SH-SY5Y (cell line): ENCODE results near the gene RASGEF1C.

Experiments used
- GATA2 ChIP-seq: IDR thresholded peaks from 2 replicates; pipeline ENCODE4 v1.6.1; 2011; ENCODE audit warnings: mild to moderate bottlenecking, low read depth, low read length
- GATA3 ChIP-seq: IDR thresholded peaks from 2 replicates; pipeline ENCODE4 v1.6.1; 2011; ENCODE audit warnings: low read depth, mild to moderate bottlenecking, low read length, moderate library complexity

DNA sequence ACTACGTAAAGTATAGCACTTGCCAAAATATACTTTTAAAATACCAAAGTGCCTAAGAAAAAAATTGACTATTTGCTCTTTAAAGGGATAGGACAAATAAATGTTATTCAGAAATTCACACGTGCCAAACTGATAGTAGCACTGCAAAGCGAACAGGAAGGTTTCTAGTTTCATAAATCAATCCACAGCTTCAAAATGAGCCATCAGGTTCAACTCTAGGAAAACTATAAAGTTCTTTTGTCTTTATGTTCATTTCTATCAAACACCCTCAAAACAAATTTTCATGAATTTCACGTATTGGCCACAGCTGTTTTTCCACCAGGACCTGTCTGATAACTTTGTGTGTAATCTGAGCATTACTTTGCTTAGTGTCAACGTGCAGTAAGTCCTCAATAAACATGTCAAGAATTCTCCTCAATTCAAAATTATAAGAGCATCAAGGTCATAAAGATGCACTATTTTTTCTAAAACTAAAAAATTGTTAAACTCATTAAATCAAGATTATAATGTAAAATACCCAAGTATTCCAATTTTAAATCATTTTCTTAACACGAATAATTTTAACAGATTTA lies 140.4 kb downstream of the RASGEF1C start:
- TF ChIP-seq GATA2 (no peak), GATA3 (no peak)
